ENCODE data around the gene ADARB1. TPM values are rescaled to one million over a fixed set of nuclear protein-coding genes. Genes with fewer than 3 reads are reported as not detected.
A peak's percentile ranks its signal among the peaks of the same experiment; 100 is the strongest.

The ADARB1 gene
- total RNA-seq, 1 experiment from 2014 or later = 29.6 TPM

DNA sequence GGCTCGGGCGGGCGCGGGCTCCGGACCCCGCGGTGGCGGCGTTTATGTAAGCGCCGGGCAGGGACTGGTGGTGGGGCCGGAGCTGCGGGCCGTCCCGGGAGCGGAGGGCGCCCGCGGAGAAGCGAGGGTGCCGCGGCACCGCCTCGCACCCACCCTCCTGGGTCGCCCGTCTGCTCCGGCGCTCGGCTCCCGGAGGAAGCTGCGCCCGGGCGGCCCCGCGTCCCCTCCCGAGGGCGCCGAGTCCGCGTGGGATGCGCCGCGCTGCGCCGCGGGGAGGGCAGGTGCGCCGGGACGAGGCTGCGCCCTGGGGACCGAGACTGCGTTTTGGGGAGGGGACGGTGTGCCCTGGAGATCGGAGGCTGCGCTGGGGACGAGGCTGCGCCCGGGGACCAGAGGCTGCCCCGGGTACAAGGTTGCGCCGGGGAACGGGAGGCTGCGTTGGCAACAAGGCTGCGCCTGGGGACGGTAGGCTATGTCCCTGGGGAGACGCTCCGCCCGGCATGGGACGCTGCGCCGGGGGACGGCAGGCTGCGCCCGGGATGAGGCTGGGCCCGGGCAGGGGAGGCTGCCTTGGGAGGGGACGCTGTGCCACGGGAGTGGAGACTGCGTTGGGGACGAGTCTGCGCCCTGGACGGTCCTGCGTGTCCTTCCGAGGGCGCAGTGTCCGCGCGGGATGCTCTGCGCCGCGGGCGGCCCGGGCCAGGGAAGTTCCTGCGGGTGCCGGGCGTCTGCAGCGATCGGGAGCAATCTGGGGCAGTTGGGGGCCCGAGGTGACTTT, 627 bp downstream of the ADARB1 start:
- no peak for DNase-seq (ENCODE audit: low read depth)

DNA sequence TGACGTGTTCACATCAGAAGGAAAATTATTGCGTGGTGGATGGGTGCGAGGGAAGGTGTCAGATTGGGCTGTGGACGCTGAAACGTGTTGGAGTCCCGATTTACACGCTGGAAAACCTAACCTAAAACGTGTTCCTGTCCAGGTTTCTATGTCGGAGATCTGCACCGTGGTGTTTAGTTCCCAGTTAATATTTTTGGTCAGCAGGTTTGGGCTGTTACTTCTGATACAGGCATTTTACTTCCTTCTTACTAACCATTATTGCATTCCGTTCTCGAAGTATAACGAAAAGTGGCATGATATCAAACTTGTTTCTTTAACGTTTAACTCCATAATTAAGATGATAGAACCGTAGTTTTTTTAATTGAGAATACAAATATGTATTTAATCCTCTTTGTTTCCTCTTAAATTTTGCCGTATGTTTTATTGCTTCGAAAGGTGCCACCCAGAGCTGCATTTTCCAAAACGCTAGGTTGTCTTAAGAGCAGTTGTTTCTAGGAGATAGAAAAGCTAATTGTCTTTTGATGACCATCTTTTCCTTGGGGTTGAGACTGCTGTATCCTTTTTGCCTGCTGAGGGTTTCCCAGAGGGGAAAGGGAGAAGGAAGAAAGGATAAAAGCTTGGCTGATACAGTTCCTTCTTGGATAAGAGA, 1.3 kb downstream of the ADARB1 start:
- no peak for DNase-seq (ENCODE audit: low read depth)

GRCh38 chr21:45076245-45076711, 1.9 kb downstream of the ADARB1 start:
- peak; percentile 51 for DNase-seq (ENCODE audit: low read depth)

DNA sequence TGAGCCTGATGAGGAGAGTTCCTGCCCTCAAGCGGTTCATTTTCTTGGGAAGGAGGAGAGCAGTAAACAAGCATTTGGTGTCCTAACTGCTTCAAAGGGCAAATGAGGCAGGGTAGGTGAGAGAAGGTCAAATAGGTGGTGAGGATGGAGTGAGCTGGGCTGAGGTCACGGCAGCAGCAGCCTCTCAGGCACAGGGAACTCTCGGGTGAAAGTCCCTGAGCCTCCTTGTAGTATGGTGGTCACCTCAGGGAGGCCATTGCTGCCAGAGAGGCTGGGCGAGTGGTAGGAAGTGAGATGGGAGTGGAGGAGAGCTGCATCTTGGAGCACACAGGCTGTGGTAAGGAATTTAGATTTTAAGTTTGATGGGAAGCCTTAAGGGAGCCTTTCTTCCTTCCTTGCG, 4.0 kb downstream of the ADARB1 start:
- DNase-seq (ENCODE audit: low read depth) = no peak

DNA sequence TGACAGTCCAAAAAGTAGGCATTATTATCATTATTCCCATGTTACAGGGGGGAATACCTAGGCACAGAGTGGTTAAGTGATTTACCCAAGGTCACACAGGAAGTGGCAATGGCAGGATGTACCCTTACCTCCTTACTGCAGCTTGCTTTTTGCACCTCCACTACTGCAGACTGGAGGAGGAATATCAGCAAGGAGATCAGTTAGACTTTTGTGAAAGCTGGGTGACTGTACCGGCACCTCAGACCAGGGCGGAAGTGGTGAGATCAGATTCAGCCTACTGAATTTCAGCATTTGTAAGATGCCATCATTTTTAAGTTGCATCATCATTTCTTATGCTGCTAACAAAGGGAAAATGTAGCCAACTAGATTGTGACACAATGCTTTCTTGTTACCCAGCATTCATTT, 4.5 kb downstream of the ADARB1 start:
- DNase-seq (ENCODE audit: low read depth) = peak; percentile 84

GRCh38 chr21:45079351-45079750, 5.0 kb downstream of the ADARB1 start:
- DNase-seq (ENCODE audit: low read depth) = no peak

GRCh38 chr21:45080232-45080631, 5.9 kb downstream of the ADARB1 start:
- no peak for DNase-seq (ENCODE audit: low read depth)

GRCh38 chr21:45080639-45081414, 6.4 kb downstream of the ADARB1 start:
- DNase-seq (ENCODE audit: low read depth) = peak; percentile 63

DNA sequence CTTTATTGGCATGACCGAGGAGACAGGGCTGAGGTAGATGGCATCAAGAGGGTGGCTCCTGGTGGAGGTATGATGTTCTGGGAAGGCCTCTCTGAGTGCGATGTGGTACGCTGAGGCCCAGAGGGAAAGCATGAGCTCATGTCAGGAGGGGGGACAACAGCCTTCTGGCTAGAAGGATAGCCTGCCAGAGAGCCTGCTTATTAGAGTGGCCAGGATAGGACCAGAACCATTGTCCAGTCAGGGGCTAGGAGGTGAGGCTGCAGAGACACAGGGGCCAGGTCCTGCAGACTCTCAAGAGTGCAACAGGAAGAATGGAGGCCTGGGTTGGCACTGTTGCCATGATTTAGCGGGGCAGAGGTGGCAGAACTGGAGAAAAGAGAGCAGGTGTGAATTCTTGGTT, 7.3 kb downstream of the ADARB1 start:
- DNase-seq (ENCODE audit: low read depth) = no peak

DNA sequence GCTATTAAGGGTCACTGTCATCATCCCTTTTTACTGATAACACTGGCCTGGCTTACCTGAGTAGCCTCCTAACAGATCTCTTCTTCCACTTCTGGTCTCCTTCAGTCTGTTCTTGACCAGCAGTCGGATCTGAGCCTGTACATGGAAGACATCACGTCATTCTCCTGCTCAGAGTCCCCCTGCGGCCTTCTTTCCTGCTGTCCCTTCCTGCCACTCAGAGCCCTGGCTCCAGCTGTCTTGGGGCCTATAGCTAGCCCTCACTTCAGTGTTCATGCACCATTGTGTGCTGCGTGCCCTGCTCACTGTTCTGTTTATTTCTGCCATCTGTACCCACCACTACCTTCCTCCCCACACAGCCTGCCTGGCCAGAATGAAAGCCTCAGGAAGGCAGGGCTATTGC, 8.4 kb downstream of the ADARB1 start:
- no peak for DNase-seq (ENCODE audit: low read depth)

DNA sequence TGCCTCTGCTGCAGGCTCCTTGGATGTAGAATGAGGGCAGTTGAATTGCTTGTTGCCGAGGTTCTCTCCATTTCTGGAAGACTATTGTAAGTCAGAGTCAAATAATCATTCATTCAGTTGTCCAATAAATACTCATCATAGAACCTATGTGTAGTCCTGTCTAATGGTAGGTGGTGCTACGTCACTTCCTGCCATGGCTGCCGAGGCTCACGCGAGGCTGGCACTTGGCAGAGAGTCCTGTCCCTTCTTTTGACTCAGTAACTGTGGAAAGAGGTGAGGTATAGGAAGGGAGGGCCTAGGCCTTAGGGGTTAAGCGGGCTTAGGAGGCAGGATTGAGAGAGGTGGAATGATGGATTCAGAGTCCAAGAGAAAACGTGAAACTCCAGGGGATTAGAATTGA, 9.7 kb downstream of the ADARB1 start:
- DNase-seq (ENCODE audit: low read depth) = no peak

DNA sequence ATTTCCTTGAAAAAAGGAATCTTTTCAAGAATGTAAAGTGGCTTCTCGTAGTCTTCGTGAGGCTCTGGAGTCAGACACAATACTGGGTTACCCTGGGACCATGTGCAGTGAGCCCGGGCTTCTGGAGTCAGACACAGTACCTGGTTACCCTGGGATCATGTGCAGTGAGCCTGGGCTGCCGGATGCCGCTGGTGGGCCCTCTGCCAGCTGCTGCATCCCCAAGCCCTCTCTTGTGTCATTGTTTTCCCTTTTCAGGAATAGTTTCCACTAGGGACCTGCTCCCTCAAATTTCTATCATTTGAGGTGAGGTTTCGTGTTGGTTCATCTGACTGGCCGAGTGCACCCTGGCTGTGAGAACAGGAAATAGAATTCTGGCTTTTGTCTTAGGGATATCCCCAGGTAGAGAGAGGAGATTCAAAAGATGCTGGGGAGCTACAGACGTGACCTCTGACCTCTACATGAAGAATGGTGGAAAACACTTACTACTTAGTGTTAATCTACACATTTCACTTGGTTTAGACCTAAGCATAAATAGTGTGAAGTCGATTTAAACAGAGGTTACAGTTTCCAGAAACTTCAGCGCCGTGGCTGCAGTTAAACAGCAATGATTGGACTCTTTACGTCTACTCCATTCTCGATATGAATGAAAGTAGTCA, 10.6 kb downstream of the ADARB1 start:
- no peak for DNase-seq (ENCODE audit: low read depth)

- no peak for DNase-seq (ENCODE audit: low read depth)
These were observed 11.3 kb downstream of the ADARB1 start for GRCh38 chr21:45085700-45086099.

- DNase-seq (ENCODE audit: low read depth) = no peak
These were observed 12.1 kb downstream of the ADARB1 start for GRCh38 chr21:45086337-45086958.

- DNase-seq (ENCODE audit: low read depth) = no peak
These were observed 12.8 kb downstream of the ADARB1 start for GRCh38 chr21:45087022-45087823.

DNA sequence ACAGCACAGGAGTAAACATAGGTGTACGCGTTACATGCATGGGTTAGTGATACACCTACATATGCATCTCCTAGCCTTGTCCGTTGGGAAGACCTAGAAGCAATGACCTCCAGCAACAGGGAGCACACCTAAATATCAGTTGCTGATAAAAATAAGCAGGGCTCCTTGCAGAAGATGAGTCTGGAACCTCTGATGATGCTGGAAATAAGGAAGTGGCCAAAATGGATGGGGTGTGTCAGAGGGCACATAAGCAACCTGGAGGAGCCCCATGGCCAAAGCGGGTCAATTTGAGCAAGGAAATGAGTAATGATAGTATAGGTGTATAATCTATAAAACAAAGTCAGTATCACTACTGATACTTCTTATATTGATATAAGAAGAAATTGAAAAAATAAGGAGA, 13.7 kb downstream of the ADARB1 start:
- no peak for DNase-seq (ENCODE audit: low read depth)

- DNase-seq (ENCODE audit: low read depth) = peak; percentile 21
These were observed 14.3 kb downstream of the ADARB1 start for GRCh38 chr21:45088729-45089128.

DNA sequence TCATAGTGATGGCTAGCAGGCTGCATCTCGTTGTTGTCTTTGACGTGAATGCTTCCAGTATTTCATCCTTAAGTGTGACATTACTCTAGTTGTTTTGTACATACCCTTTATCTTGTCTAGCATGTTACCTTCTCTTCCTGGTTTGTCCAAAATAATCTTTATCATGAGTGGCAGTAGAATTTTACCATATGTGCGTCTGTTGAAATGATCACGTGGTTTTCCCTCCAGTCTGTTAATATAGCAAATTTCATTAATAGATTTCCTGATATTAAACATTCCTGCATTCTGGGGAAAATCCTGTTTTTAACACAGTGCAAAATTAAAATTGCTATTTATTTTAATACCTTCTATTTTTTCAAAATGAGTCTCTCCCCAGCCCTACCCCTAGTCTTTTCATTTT, 15.6 kb downstream of the ADARB1 start:
- DNase-seq (ENCODE audit: low read depth) = no peak

DNA sequence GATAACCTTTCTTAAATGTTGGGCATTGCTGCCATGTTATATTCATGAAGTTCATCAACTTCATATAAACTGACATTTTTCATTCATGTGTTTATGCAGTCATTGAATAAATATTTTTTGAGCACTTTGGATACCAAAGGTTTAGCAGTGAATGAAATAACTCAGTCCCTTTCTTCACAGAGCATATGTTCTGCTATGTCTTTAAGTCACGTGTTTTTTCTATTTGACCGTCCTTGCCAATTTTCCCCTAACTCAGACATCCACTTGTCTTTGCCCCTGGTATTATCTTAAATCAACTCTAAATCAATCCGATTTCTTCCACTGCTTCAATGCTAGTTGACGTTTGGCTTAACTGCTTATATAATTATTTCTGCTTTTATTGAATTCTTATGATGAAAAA, 16.6 kb downstream of the ADARB1 start:
- no peak for DNase-seq (ENCODE audit: low read depth)

DNA sequence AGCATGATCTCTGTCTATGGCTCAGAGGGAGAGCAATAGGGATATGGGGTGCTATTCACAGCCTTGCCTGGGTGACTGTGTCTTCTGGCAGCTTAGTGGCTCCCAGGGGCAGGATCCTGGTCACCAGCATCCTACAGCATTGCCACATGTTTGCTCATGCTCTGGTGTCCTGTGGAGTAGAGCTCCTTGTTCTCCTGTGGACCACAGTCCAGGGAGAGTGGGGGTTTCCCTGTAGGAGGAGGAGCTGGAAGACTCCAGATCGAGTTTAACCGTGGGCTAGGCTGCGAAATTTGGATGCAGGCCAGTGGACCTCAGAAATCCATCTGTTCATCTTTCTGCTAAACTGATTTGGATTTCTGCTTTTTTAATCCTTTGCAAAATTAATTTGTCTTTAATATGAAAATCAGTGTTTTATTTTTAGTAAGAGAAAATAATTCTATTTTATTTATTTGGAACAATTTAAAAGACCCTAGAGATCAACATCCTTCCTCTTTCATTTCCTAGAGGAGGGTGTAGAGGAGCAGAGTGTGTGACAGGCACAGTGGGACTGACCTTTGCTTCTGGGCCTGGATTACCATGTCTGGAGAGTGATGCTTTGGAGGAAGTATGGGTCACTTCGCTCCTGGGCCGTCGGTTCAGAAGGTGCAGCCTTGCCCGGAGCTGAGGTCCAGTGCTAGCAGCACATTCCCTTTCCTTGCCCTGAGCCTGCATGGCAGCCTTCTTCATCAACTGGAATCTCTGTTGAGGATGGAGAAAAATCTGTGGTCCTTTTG, 17.4 kb downstream of the ADARB1 start:
- DNase-seq (ENCODE audit: low read depth) = peak; percentile 35
